ENCODE results near the gene HINT1.
"Not testable (repeated sequence)": the region's sequence is repeated elsewhere in the genome, so short reads cannot be mapped to it uniquely, and the experiment has no call there.

DNA sequence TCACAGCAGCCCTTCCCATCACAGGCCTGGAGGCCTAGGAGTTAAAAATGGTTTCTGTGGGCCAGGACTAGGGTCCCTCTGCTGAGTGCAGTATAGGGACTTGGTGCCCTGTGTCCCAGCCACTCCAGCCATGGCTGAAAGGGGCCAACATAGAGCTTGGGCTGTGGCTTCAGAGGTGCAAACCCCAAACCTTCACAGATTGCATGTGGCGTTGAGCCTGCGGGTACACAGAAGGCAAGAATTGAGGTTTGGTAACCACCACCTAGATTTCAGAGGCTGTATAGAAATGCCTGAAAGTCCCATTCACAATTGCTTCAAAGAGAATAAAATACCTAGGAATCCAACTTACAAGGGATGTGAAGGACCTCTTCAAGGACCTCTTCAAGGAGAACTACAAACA, 37.8 kb downstream of the HINT1 start:
- TF ChIP-seq, protein P1, sequence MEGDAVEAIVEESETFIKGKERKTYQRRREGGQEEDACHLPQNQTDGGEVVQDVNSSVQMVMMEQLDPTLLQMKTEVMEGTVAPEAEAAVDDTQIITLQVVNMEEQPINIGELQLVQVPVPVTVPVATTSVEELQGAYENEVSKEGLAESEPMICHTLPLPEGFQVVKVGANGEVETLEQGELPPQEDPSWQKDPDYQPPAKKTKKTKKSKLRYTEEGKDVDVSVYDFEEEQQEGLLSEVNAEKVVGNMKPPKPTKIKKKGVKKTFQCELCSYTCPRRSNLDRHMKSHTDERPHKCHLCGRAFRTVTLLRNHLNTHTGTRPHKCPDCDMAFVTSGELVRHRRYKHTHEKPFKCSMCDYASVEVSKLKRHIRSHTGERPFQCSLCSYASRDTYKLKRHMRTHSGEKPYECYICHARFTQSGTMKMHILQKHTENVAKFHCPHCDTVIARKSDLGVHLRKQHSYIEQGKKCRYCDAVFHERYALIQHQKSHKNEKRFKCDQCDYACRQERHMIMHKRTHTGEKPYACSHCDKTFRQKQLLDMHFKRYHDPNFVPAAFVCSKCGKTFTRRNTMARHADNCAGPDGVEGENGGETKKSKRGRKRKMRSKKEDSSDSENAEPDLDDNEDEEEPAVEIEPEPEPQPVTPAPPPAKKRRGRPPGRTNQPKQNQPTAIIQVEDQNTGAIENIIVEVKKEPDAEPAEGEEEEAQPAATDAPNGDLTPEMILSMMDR (IDR thresholded peaks at IDR 0.05): not testable (repeated sequence)
- not testable (repeated sequence) for TF ChIP-seq POLR2A (IDR thresholded peaks at IDR 0.05)
